K562 (cell line): ENCODE measurements around the gene CHEK2. TPM values are rescaled to one million over a fixed set of nuclear protein-coding genes. Genes with fewer than 3 reads are reported as not detected.

Source experiments
- ATAC-seq: fragments of 200-7000 bp; cut with Tn5 transposase; 3 replicates; pipeline ENCODE4 v1.9.1; 2020; ENCODE audit warnings: moderate library complexity
- BruUV-seq: library from RNA; stranded (reverse); fragments of 400-500 nt; replicated peaks from 2 replicates; lab custom pipeline; 2021; lab: Mats Ljungman, UMichigan
- CTCF ChIA-PET: fragments of 300-600 bp; formaldehyde crosslinking; extraction: SDS; loops from one replicate; lab custom pipeline; 2021; ENCODE audit warnings: low intra/inter-chr PET ratio; lab: Yijun Ruan, JAX
- POLR2A ChIA-PET: fragments of 300-600, 350-650 bp; sonication (Branson Sonifier 250); formaldehyde crosslinking; extraction: SDS; loops from one replicate; lab custom pipeline; 2021; ENCODE audit warnings: antibody characterized with exemption, inconsistent platforms; lab: Yijun Ruan, JAX
- DNase-seq, 4 experiments: peaks; one replicate each; pipeline versions ENCODE4 v3.0.0 to v3.0.0-alpha.2; 2011 to 2018; ENCODE audit warnings: low spot score in 3 of 4, mixed read lengths in 3 of 4; ENCODE audit errors: extremely low read depth in 1 of 4
- FAIRE-seq: peaks from 2 replicates; lab custom pipeline; 2011; peaks lifted over from hg19 to GRCh38; lab: Jason Lieb, UNC
- H2AFZ ChIP-seq: 2 replicates; pipeline ENCODE4 v1.6.0; 2011; ENCODE audit warnings: low read depth, low read length, control low read depth, inconsistent platforms
- H3K27ac ChIP-seq: fragments of 200-600 bp; 3 replicates; pipeline ENCODE4 v1.8.0; 2011; ENCODE audit warnings: low read depth, mild to moderate bottlenecking, control low read depth, inconsistent platforms, low read length, moderate library complexity, mixed read lengths; ENCODE audit errors: extremely low read depth
- H3K27me3 ChIP-seq, 2 experiments: fragments of 300-600 bp in 1 of 2; 2 replicates in 1 of 2; 3 replicates in 1 of 2; pipeline versions ENCODE4 v1.6.0 to v1.8.0; 2011; ENCODE audit warnings: inconsistent platforms in 2 of 2, low read length in 2 of 2, mild to moderate bottlenecking in 1 of 2, mixed read lengths in 1 of 2, moderate library complexity in 1 of 2; ENCODE audit not compliant: control insufficient read depth in 2 of 2, insufficient read depth in 2 of 2
- H3K36me3 ChIP-seq: fragments of 300-600 bp; 3 replicates; pipeline ENCODE4 v1.8.0; 2011; ENCODE audit warnings: mild to moderate bottlenecking, low read length, inconsistent platforms; ENCODE audit not compliant: control insufficient read depth, insufficient read depth
- H3K4me1 ChIP-seq, 2 experiments: fragments of 200-600 bp in 1 of 2; replicated peaks in 1 of 2; 2 replicates in 1 of 2; 3 replicates in 1 of 2; pipeline versions ENCODE4 v1.5.1 to v1.8.0; 2011; ENCODE audit warnings: inconsistent platforms in 2 of 2, low read length in 2 of 2, mild to moderate bottlenecking in 1 of 2, mixed read lengths in 1 of 2, moderate library complexity in 1 of 2; ENCODE audit not compliant: control insufficient read depth in 2 of 2, insufficient read depth in 2 of 2
- H3K4me2 ChIP-seq: 2 replicates; pipeline ENCODE4 v1.6.1; 2011; ENCODE audit warnings: low read length, control low read depth, inconsistent platforms, mixed read lengths; ENCODE audit not compliant: insufficient read depth
- H3K4me3 ChIP-seq: fragments of 200-600 bp; sonication (generic), shearing (Covaris generic); 2 replicates; pipeline ENCODE4 v1.5.1; 2016; ENCODE audit warnings: control low read depth, inconsistent platforms
- H3K79me2 ChIP-seq: fragments of 200-600 bp; 3 replicates; pipeline ENCODE4 v1.8.0; 2011; ENCODE audit warnings: low read length, inconsistent platforms; ENCODE audit not compliant: control insufficient read depth, insufficient read depth
- H3K9ac ChIP-seq, 2 experiments: 2 replicates each; pipeline versions ENCODE4 v1.6.0 to v1.6.1; 2011; ENCODE audit warnings: low read depth in 2 of 2, low read length in 2 of 2, control low read depth in 1 of 2, inconsistent platforms in 1 of 2, mild to moderate bottlenecking in 1 of 2, mixed read lengths in 1 of 2; ENCODE audit not compliant: insufficient read depth in 1 of 2
- H3K9me1 ChIP-seq: one replicate; pipeline ENCODE4 v1.6.0; 2011; ENCODE audit warnings: inconsistent platforms, mild to moderate bottlenecking, low read length, moderate library complexity; ENCODE audit not compliant: control insufficient read depth, insufficient read depth
- H3K9me3 ChIP-seq: replicated peaks from 2 replicates; pipeline ENCODE4 v1.5.1; 2011; ENCODE audit warnings: low read depth, low read length, inconsistent platforms; ENCODE audit not compliant: control insufficient read depth, insufficient read depth
- H4K20me1 ChIP-seq: replicated peaks from 2 replicates; pipeline ENCODE4 v1.6.1; 2011; ENCODE audit warnings: low read length, inconsistent platforms, mixed read lengths; ENCODE audit not compliant: control insufficient read depth, insufficient read depth
- ATF2 ChIP-seq: sonication (generic); formaldehyde crosslinking; IDR thresholded peaks from 2 replicates; pipeline ENCODE4 v1.8.1; 2022; ENCODE audit warnings: missing genetic modification reagents
- CBFB ChIP-seq: sonication (generic); formaldehyde crosslinking; IDR thresholded peaks from 2 replicates; pipeline ENCODE4 v1.4.0; 2020; ENCODE audit warnings: mild to moderate bottlenecking, missing genetic modification reagents
- CHD4 ChIP-seq: fragments of 200-600 bp; sonication (generic); IDR thresholded peaks from 3 replicates; pipeline ENCODE4 v1.6.1; 2012; ENCODE audit warnings: low read depth, mild to moderate bottlenecking, mixed read lengths, low read length, inconsistent platforms; ENCODE audit not compliant: insufficient read depth, insufficient replicate concordance, poor library complexity, severe bottlenecking
- ETV1 ChIP-seq: fragments of 450-650 bp; conservative IDR thresholded peaks from 2 replicates; pipeline ENCODE4 v1.6.1; 2016; ENCODE audit warnings: missing genetic modification characterization, control low read depth, low read depth, missing compliant biosample characterization
- HOXB6 ChIP-seq: fragments of 250-450 bp; sonication (Bioruptor Pico); IDR thresholded peaks from 2 replicates; pipeline ENCODE4 v1.5.1; 2022; ENCODE audit warnings: mild to moderate bottlenecking, borderline replicate concordance
- ILF3 ChIP-seq: fragments of 450-650 bp; IDR thresholded peaks from 2 replicates; pipeline ENCODE4 v1.6.1; 2018; ENCODE audit warnings: antibody characterized with exemption, mild to moderate bottlenecking, moderate library complexity, borderline replicate concordance
- JUNB ChIP-seq: fragments of 450-650 bp; formaldehyde crosslinking; conservative IDR thresholded peaks from 2 replicates; pipeline ENCODE4 v1.4.0; 2020; ENCODE audit warnings: mild to moderate bottlenecking
- RB1 ChIP-seq: fragments of 450-650 bp; IDR thresholded peaks from 2 replicates; pipeline ENCODE4 v1.6.1; 2017; ENCODE audit warnings: low read depth, mild to moderate bottlenecking
- SAFB ChIP-seq: fragments of 200-400 bp; formaldehyde crosslinking; IDR thresholded peaks from 2 replicates; pipeline ENCODE4 v1.6.1; 2017; ENCODE audit warnings: low read depth, low read length, borderline replicate concordance
- ZNF232 ChIP-seq: sonication (generic); formaldehyde crosslinking; IDR thresholded peaks from 2 replicates; pipeline ENCODE4 v1.8.0; 2022; ENCODE audit warnings: mild to moderate bottlenecking, missing genetic modification reagents
- ZNF311 ChIP-seq: fragments of 250-450 bp; sonication (Bioruptor Pico); IDR thresholded peaks from 2 replicates; pipeline ENCODE4 v1.4.0; 2020; ENCODE audit warnings: mild to moderate bottlenecking, moderate library complexity
- WGBS: fragments of 100-300 bp; shearing (Covaris generic); methylation state at CpG from one replicate; pipeline ENCODE4 v1.1.6; 2016; ENCODE audit warnings: low coverage, mixed read lengths; ENCODE audit not compliant: insufficient coverage; ENCODE audit errors: missing lambda C conversion rate; 5-methylcytosine and 5-hydroxymethylcytosine counted together
- in situ Hi-C: fragments of 300-500 bp; cut with MboI; formaldehyde crosslinking; loops from 4 replicates; pipeline ENCODE4 v1.15.0; 2018; ENCODE audit warnings: inconsistent platforms, mixed read lengths
- intact Hi-C: fragments of 100-400 bp; cut with micrococcal nuclease; formaldehyde crosslinking; loops from 2 replicates; pipeline ENCODE4 v1.14.2; 2022
- polyA plus RNA-seq, 8 experiments: library from polyadenylated mRNA; depleted of rRNA in 4 of 8; stranded (reverse) in 5 of 8; unstranded in 3 of 8; fragments of >200 nt; fragmentation: Nextera tagmentation in 2 of 8; fragmentation: Illumina TruSeq in 1 of 8; extraction: Ambion mirVana in 2 of 8; extraction: Trizol in 1 of 8; gene quantifications; 2 replicates each; pipeline versions ENCODE4 v1.2.1 to v1.2.3, GENCODE V29; 2011 to 2014; ENCODE audit warnings: inconsistent platforms in 1 of 8, missing spikeins in 1 of 8
- total RNA-seq, 7 experiments: library from RNA; depleted of rRNA in 6 of 7; stranded (reverse); fragments of >200 nt in 6 of 7; fragmentation: Illumina TruSeq in 2 of 7; extraction: Trizol in 2 of 7; gene quantifications; 2 replicates each; pipeline versions ENCODE4 v1.2.1 to v1.2.3, GENCODE V29; 2011 to 2021; ENCODE audit warnings: low replicate concordance in 1 of 7
- TF ChIP-seq, protein P1 (sequence below): sonication (generic); formaldehyde crosslinking; IDR thresholded peaks from 2 replicates; pipeline ENCODE4 v1.8.0; 2022; ENCODE audit warnings: mild to moderate bottlenecking, missing genetic modification reagents, borderline replicate concordance
- TF ChIP-seq, protein P2 (sequence below): fragments of 150-350 bp; IDR thresholded peaks from 2 replicates; pipeline ENCODE4 v1.6.1; 2014; ENCODE audit warnings: low read depth, mild to moderate bottlenecking, low read length, borderline replicate concordance

Gene CHEK2
- total and polyA plus RNA-seq, 9 of the 15 experiments (the other 6 are each of a cell fraction or from before 2014, with no cell fraction given), result 28.7 to 102 (median 58.0) TPM

DNA sequence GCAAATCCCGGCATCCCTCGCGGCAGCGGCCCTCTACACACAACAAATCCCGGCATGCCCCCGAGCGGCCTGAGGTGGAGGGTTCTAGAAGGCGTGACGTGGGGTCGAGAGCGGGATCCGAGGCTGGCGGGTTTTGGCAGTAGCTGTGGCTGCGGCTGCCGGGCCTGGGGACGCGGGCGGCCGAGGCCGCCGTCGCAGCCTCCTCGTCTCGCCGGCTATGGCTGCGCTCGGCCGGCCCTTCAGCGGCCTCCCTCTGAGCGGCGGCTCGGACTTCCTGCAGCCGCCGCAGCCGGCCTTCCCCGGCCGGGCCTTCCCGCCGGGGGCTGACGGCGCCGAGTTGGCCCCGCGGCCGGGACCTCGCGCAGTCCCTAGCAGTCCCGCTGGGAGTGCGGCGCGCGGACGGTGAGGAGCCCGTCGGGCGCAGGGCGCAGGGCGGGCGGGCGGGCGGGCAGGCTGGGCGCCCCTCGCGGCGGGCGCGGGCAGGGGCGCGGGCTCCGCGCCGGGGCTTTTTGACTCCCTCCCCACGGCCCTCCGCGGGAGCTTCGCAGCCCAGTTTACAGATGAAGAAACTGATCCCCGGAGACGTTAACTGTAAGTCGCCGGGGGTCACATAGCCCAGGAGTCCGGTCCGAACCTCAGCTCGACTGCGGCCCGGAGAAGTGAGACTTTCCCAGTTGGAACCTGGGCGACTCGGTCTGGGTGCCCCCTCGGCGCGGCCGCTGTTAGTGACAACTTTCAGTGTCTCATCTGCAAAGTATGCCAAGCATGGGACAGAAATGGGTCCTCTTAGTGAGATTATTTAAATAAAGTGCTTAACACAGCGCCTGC, 31.2 kb upstream of the CHEK2 start, which contains the start of gene CCDC117:
Gene CCDC117 (plus strand): TSS at position 63 of the 828 bp plus-strand sequence. CDS start 155 bp downstream, at position 218.
- Histone ChIP-seq H3K79me2 (peaks cover 31% of the 10 kb centered on the region), H3K27ac (peak within 1 kb of the TSS; percentile 92), H3K9me3 (no peaks in the 10 kb centered on the region), H2AFZ (peak within 1 kb of the TSS; percentile 86), H3K4me3 (peak within 1 kb of the TSS; percentile 84), H3K4me2 (peak within 1 kb of the TSS; percentile 84), H3K27me3 (no peaks in the 10 kb centered on the region), H3K4me1 (peaks cover 3 to 6% of the 10 kb centered on the region in 2 experiments; a peak in 2 of 5 replicates), H3K9ac (peak within 1 kb of the TSS; percentile 88 to 94), H3K9me1 (no peaks in the 10 kb centered on the region), H4K20me1 (no peaks in the 10 kb centered on the region), H3K36me3 (peaks cover 24% of the 10 kb centered on the region; the same call in 1 of the 3 replicates)
- CTCF ChIA-PET, result interaction anchor here (0.7 kb wide), 1 partner anchor 58 kb away, joined by 3 read pairs; no protein-coding TSS in a partner anchor
- BruUV-seq, result no TSS peak
- ATAC-seq (peak; percentile 96), DNase-seq (peak; percentile 83 to 94 (median 86)), FAIRE-seq (no peak)
- in situ Hi-C loops, result no loop called here
- POLR2A ChIA-PET, result interaction anchor here (0.6 to 1.2 kb wide), 11 partner anchors 11 to 361 kb away, joined by 3 to 5 read pairs (median 4); partner anchors contain the start of gene XBP1
- WGBS, result under 1% methylated on average over 42 of the region's 92 CpGs
- intact Hi-C loops, result no loop called here
- TF ChIP-seq ZNF311 (CRISPR knock-in tag), result no peak
- TF ChIP-seq ETV1 (tag), result peak; percentile 76
- TF ChIP-seq ZNF232 (CRISPR knock-in tag), result no peak
- TF ChIP-seq ILF3, result no peak
- peak; percentile 58 for TF ChIP-seq RB1
- TF ChIP-seq CHD4, result no peak
- TF ChIP-seq CBFB, result no peak
- TF ChIP-seq, protein P1, sequence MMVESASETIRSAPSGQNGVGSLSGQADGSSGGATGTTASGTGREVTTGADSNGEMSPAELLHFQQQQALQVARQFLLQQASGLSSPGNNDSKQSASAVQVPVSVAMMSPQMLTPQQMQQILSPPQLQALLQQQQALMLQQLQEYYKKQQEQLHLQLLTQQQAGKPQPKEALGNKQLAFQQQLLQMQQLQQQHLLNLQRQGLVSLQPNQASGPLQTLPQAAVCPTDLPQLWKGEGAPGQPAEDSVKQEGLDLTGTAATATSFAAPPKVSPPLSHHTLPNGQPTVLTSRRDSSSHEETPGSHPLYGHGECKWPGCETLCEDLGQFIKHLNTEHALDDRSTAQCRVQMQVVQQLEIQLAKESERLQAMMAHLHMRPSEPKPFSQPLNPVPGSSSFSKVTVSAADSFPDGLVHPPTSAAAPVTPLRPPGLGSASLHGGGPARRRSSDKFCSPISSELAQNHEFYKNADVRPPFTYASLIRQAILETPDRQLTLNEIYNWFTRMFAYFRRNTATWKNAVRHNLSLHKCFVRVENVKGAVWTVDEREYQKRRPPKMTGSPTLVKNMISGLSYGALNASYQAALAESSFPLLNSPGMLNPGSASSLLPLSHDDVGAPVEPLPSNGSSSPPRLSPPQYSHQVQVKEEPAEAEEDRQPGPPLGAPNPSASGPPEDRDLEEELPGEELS (CRISPR knock-in tag), result 0 out of 2 replicates have a peak, but pooled peaks have one; percentile 26
- TF ChIP-seq, protein P2, sequence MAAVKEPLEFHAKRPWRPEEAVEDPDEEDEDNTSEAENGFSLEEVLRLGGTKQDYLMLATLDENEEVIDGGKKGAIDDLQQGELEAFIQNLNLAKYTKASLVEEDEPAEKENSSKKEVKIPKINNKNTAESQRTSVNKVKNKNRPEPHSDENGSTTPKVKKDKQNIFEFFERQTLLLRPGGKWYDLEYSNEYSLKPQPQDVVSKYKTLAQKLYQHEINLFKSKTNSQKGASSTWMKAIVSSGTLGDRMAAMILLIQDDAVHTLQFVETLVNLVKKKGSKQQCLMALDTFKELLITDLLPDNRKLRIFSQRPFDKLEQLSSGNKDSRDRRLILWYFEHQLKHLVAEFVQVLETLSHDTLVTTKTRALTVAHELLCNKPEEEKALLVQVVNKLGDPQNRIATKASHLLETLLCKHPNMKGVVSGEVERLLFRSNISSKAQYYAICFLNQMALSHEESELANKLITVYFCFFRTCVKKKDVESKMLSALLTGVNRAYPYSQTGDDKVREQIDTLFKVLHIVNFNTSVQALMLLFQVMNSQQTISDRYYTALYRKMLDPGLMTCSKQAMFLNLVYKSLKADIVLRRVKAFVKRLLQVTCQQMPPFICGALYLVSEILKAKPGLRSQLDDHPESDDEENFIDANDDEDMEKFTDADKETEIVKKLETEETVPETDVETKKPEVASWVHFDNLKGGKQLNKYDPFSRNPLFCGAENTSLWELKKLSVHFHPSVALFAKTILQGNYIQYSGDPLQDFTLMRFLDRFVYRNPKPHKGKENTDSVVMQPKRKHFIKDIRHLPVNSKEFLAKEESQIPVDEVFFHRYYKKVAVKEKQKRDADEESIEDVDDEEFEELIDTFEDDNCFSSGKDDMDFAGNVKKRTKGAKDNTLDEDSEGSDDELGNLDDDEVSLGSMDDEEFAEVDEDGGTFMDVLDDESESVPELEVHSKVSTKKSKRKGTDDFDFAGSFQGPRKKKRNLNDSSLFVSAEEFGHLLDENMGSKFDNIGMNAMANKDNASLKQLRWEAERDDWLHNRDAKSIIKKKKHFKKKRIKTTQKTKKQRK, result no peak
- TF ChIP-seq SAFB, result no peak
- no peak for TF ChIP-seq ATF2 (CRISPR knock-in tag)
- TF ChIP-seq HOXB6 (CRISPR knock-in tag), result no peak
- TF ChIP-seq JUNB (CRISPR knock-in tag), result no peak
